Activated CD4-positive, alpha-beta T cell treated with anti-CD3 and anti-CD28 coated beads for 4 hours (primary cell): ENCODE measurements around the gene TSPAN17.

ENCODE experiments used
- DNase-seq, 2 donors: peaks; one replicate each; pipeline ENCODE4 v3.0.0-alpha.2; 2020

TSPAN17 gene

DNA sequence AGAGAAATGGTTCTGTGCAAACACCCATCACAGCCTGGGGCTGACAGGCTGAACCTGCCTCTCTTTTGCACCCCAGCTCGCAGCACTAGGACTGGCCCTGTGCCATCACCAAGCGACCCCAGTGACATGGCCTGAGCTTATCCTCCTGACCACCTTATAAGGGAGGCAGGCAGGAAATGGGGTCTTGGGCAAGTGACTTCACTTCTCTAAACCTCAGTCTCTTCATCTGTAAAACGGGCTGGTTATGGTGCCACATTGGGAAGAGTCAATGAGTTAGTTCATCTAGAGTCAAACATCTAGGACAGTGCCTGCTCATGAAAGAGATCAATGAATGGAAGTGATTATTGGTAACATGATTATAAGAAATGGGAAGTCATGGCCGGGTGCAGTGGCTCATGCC lies 23.1 kb upstream of the TSPAN17 start:
- DNase-seq = no peak

DNA sequence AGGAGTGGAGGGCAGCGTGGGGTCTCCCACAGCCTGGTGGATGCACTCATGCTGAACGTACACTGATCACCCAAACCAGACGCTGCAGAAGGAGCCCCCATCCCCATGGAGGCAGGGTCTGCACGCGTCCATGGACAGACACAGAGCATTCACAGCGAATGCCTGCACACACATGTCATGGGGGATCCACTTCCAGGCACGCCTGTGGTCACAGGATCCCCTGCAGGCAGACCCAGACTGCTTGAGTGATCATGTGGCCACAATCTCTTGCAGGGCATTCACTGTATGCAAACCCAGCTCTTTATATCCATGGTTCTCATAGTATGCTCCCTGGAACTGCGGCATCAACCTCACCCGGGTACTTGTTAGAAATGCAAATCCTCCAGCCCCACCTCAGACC lies 22.3 kb upstream of the TSPAN17 start:
- DNase-seq = no peak

DNA sequence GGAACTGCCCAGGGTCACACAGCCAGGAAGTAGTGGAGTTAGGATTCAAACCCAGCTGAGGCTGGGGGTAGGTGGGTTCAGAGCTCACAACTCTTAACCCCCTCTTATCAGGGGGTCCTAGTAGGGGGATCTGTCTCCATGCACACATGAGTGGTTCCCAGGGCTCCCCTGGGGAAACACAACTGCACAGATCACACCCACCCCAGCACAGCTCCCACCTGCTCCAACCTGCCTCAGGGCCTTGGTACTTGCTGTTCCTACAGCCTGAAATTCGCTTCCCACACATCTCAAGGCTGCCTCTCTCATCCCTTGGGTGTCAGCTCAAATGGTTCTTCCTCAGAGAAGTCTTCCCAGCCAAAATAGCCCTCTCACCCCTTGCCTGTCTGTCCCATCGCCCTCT lies 21.8 kb upstream of the TSPAN17 start:
- no peak for DNase-seq

DNA sequence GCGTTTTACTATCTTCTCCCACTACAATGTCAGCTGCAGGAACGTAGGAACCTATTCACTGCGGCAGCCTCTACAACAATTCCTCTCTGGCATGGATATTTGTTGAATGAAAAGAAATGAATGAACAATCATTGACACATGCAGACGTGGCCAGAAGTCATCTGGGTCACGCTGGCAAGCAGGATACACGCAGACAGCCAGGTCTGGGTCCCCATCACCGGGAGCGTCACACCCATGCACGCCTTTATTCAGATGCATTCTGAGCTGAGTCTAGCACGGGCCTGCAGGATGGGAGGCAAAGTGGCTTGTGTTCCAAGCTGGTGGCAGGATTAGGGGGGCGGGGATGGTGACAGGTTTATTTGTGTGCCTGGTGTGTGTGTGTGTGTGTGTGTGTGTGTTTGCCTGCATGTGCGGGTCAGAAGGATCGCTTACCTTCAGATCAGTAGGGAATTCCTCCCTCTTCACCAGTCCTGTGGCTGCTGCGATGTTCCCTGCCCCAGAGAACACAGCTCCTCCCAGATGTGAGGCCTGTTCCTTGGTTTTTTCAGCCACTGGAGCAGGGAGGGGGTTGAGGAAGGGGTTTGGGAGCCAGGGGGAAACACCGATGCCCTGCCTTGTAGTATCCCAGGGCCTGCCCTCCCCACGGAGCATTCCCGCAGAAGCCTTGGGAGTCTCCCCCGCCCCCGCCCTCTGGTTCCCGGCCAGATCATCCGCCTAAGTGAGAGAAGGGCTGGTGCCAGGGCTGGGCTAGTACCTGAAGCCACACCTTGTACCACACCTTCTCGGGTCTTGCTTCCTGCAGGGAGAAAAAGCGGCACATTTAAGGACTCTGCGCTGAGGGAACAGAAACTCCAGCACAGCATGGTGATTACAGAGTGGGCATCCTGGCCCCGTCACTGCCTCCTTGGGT lies 21.1 kb upstream of the TSPAN17 start:
- no peak for DNase-seq

DNA sequence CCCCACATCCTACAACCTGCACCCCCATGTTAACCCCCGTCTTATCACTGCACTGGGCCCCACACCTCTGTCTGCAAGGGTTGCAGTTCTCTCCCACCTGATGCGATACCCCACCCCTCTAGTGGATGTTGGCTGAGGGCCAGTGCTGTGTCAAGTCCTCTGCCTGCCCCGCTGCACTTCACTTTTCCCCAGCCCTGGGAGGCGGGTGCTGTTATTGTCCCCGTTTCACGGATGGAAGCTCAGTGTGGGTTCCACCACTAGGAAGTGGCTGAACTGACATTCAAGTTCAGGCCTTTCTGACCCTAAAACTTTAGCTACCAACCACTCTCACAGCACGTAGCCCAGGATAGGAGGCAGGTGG lies 20.4 kb upstream of the TSPAN17 start:
- DNase-seq = no peak

DNA sequence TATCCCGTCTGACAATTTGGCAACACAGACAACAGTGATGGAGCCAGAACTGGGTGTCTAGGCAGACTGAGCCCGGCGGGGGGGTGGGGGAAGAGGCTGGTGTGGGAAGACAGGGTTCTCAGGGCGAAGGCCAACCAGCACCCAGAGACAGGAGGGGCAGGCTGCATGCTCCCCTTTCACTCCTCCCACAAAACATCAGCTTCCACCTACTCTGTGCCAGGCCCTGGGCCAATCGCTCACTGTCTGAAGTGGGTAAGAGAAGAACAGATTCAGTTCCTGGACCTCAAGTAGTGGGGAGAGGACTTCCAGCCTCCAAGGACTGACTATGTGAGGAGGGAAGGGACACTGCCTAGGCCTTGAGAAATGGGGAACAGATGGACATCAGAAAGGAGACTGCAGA lies 19.7 kb upstream of the TSPAN17 start:
- no peak for DNase-seq

DNA sequence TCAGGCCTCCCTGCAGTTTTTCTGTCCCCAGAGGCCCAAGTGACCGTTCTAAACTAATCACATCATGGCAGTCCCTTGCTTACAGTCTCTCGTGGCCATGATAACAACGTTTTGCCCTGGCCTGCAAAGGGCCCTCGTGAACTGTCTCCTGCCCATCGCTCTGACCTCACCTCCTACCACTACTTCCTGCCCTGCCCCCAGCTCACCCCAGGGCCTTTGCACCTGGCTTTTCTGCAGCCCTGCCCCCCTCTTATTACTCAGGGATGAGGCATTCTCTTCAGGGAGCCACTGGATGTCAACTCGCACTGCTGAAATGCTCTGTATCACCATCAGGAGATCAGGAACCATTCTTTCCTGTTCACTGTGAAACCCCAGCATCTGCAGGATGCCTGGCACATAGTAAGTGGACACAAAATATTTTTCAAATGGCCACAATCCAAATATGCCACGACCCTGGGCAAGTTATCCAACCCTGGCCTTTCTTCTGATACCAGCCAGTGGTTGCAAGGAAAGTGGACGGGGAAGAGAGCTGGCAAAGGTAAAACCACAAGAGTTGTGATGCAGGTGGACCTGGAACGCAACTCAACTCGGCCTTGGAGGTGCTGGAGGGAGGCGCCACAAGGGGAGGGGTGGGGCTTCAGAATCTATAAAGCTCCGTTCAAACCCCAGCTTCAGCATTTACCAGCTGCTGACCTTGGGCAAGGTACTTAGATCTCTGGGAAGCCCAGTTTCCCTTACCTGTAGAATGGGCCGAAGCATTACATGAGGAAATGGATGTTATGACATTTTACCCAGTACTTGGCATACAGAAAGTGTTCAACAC lies 18.7 kb upstream of the TSPAN17 start:
- no peak for DNase-seq

DNA sequence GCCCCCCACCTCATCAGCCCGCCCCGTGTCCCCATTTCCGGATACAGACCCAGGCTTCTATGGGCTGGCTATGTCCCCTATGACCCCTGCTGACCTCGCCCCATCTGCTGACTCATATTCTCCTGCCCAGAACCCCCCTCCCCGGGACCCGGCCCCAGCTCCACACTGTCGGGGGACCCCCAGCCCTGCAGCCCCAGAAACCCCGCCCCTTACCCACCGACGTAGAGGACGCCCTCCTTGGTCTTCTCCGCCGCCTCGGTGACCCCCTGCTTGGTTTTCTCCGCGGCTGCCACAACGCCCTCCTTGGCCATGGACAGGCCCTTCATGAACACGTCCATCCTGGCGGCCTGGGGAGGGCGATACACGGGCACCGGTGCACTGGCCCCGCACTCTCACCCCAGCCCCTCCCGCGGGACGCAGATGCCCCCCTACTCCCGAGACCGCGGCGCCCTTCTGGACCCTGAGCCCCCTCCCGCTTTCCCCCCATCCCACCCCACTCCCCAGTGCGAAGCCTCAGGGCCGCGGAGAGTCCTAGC lies 17.9 kb upstream of the TSPAN17 start:
- no peak for DNase-seq

DNA sequence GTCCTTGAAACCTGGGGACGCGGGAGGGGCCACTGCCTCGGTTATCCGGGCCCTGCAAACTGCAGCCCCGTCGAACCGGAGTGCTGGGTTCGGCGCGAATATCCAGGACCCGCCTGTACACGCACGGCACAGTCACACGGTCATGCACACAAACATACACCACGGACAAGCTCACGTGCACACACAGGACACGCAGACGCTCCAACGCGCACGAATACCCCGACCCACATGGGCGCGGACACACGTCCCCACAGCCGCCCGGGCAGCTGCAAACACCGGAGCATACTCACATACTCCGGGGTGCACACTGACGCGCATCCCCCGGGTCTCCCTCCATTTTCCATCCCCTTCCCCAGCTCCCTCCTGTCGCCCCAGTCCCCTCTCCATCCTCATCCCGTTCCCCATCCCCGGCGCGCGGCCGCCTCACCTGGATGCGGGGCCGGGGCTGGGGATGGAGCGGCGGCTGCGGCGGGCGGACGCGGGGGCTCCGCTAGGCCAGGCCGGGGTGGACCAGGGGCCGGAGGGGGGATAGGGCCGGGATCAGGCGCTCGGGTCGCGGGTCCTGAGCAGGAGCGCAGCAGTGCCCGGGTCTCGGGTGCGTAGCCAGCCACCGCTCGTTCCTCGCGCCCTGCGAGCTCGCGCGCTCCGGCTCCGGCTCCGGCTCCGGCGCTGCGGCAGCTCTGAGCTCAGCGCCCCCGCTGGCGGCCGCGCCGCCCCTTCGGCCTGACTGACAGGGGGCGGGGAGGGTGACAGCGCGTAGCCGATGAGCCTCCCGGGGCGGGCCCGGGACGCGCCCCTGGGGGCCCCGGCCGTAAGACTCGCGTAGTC lies 17.2 kb upstream of the TSPAN17 start, which contains the start of the genes EIF4E1B and SNCB:
Gene EIF4E1B (plus strand): TSS at position 823 of the 828 bp plus-strand sequence. CDS start 12,113 bp downstream, outside the sequence.
Gene SNCB (minus strand): TSS at position 682 of the 828 bp plus-strand sequence. CDS start 880 bp downstream, outside the sequence.
- peak in 1 of 2 donors; percentile 28 for DNase-seq

DNA sequence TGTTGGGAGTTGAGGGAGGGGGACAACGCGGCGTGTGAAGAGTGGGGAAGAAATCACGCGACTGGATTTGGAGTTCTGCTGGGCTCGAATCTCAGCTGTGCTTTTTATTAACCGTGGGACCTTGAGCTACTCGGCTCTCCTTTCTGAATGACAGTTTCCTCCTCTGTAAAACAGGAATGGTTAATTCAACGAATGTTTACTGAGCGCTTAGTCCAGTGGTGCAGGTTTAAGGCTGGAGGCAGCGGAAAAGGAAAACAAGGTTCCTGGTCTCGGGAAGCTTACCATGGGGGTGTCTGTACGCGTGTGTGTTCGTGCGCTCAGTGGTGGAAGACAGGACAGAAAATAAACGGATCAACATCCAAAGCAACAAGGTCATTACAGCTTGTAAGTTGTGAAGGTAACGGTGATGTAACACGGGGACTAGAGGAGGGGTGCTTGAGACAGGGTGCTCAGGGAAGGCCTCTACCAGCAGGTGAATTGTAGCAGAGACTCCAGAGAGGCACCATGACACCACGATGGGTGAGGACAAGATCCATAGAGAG lies 16.5 kb upstream of the TSPAN17 start:
- no peak for DNase-seq

DNA sequence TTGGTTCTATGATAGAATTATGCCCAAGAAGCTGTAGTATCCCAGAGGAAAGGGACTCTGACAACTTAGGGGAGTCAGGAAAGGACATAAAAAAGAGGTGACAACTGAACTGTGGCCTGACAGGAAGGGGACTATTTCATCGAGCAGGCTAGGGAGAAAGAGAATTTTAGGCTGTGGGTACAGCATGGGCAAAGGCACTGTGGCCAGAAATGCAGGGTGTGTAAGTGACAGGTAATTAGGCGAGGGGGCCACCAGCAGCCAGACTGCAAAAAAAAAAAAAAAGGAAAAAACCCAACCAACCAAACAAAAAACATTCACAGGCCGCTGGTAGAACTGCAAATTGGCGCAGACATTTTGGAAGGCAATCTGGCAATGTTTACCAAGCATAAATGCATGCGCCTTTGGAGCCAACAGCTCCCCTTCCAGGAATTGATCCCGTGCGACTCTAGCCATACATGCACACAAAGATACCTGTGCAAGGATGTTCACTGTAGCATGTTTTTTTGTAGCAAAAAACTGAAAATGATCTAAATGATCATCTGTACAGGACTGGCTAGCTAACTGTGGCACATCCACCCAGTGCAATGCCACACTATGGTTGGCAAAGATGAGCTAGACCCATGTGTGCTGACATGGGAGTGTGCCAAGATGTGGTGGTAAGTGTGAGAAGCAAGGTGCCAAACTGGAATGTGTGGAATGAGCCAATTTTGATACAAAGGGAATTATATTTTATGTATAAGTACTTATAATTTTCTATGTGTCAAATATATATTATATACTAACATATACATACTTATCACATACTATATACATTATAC lies 15.7 kb upstream of the TSPAN17 start:
- no peak for DNase-seq

DNA sequence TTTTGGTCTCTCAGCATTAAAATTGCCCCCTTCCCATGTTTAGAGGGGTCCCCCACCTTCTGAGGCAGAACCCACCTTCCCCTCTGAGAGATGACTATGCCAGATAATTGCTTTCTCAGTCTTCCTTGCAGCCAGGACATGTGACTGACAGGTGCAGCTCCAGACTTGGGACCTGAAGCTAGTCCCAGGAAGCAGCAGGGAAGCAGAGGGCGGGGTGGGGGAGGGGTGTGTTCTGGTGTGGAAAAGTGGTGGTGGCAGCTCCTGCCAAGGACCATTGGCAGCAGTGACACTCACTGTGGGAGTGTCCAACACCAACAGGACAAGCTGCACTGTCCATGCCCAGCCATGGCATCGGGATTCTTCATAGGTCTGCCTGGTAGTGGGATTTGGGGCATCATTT lies 14.5 kb upstream of the TSPAN17 start:
- no peak for DNase-seq

DNA sequence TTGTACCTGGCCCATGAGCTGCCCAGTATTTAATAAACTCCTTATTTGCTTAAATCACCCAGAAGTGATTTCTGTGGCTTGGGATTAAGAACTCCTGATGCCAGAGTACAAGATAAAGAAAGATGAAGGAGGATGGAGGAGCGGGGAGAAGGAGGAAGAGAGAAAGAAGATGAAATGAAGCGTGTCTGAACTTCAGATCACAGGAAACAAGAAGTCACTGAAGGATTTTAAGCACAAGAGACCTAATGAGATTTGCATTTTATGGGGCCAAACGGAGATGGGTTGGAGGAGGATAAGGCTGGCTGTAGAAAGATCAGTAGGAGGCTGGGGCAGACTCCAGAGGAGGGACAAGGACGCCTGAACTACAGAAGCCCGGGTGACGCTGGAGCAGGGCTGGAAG lies 13.7 kb upstream of the TSPAN17 start:
- no peak for DNase-seq

DNA sequence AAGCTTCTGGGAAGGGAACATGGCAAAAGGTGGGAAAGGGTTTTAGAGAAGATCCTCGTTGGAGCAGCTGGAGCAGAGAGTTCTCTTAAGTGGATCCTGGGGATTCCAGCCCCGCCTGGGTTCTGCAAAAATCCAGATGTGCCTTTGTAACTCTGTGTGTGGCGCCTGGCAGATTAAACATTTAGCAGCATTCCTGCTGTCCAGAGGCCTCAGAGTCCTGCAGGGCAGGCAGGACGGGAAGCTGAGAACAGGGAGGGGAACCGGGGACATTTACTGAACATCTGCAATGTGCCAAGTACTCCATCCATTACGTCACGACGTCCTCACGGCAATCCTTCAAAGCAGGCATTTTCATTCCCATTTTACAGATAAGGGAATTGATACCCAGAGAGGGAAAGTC lies 10.9 kb upstream of the TSPAN17 start:
- DNase-seq = no peak

DNA sequence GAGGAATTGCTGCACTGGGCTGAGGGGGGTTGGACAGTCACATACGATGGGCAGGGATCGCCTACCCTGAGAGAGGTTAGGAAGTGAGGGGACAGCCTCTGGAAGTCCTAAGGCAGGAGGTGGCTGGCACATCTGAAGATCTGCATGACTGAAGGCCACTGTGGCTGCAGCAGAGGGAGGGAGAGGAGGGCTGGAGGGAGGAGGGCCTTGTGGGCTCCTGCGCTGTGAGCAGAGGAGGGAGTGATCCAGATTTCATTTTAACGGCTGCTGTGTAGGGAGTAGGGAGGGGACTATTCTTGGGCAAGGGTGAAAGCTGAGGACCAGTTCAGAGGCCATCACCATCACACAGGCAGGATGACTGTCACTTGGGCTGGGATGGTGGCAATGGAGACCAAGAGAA lies 9.7 kb upstream of the TSPAN17 start:
- DNase-seq = no peak

DNA sequence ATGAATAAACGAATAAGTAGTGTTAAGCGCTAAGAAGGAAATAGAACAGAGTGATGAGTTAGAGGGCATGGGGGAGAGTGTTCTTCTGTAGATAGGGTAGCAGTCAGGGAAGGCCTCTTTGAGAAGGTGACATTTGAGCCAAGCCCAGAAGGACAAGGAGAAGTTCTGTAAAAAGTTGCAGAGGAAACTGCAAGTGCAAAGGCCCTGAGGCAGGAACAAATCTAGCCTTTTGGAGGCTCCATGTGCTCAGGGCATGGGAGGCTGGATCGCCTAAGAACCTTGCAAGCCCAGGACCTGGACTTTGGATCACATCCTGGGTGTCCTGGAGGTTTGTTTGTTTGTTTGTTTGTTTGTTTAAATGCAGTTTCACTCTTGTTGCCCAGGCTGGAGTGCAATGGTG lies 8.8 kb upstream of the TSPAN17 start:
- DNase-seq = no peak

DNA sequence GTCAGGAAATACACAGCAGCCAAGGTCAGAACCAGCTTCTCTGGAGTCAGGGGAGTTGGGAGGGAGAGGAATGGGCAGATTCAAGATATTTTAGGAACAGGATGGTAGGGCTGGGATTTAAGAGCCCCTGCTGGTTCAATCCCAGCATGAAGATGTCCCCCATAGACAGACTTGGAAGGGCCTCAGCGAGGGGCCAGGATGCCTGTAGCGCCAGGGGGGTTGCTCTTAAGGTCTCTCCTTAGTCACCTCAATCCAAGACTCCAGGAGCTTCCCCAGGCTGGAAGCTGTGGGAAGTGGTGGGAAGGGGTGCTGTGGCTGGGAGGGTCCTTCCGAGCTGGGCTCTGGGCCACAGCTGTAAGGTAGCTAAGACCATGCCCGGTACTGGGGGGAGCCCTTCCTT lies 8.1 kb upstream of the TSPAN17 start:
- no peak for DNase-seq

DNA sequence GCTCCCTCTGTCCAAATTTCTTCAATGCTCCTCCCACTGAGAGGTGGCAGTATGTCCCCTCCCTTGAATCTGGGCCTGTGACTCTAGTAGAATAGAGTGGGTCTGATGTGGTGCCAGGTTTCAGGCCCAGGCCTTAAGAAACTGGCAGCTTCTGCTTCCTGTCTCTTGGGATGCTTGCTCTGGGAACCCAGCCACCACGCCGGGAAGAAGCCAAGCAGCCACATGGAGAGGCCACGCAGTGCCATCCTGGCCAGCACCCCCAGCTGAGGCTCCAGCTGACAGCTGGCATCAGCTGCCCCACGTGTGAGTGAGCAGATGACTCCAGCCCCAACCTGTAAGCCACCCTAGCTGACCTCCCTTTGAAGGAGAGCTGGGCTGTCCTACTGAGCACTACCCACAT lies 7.3 kb upstream of the TSPAN17 start:
- no peak for DNase-seq

DNA sequence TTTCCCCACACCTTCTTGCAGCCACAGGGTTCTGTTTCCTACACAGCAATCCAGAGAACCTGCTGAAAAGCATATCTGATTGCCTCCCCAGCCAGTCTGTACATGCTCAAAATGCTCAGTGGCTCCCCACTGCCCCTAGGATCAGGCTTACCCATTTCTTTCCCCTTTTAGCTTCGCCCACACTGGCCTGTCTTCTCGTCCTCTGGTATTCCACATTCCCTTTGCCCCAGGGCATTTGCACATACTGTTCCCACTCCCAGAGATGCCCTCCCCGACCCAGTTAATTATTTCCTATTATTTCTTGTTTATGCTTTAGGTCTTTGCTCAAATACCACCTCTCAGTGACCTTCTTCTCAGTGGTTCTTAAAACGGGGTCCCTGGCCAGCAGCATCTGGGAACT lies 6.7 kb upstream of the TSPAN17 start:
- DNase-seq = no peak

DNA sequence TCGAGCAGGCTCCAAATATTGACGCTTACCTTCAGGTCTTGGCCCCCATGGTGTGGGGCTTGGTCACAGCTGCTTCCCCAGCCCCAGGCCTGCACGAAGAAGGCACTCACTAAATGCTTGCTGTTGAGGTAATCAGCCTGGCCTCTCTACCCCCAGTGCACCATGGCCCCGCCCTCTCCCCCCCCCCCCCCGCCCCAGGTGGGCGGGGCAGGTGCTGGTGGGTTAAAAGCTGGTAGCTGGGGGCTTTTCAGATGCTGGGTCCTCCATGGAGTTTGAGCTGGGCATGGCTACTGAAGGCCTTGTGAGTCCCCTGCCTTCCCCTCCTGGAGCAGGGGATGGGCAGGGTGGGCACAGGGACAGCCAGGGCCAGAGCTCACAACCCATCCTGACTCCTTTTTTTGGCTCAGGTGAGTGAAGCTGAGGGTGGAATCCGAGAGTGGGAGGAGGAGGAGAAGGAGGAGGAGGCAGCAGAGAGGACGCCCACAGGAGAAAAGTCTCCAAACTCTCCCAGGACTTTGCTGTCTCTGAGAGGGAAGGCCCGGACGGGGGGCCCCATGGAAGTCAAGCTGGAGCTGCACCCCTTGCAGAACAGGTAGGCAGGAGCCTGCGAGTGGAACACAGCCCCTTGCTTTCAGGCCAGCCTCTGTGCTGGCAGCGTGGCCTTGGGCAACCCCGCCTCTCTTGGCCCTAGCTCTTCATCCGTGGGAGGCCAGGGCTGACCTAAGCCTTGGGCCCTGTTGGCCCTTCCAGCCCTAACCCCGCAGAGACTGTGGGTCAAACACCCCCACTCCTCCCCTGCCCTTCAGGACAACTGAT lies 4.4 kb upstream of the TSPAN17 start:
- DNase-seq = no peak
